KG1 (cell line): Measurements from ENCODE around the gene METTL4.
A peak's percentile ranks its signal among the peaks of the same experiment; 100 is the strongest.

Experiments
- DNase-seq: peaks from one replicate; lab custom pipeline; 2025; lab: John Stamatoyannopoulos, UW

METTL4 gene

GRCh38 chr18:2571200-2572170 lies at the start of gene METTL4, which contains the start of gene NDC80:
TSS of gene METTL4 (minus strand) at chr18:2571505. CDS start at chr18:2567216, 4,289 bp downstream.
TSS of gene NDC80 (plus strand) at chr18:2571557. CDS start at chr18:2572986, 1,429 bp downstream.
- peak; percentile 93 for DNase-seq

DNA sequence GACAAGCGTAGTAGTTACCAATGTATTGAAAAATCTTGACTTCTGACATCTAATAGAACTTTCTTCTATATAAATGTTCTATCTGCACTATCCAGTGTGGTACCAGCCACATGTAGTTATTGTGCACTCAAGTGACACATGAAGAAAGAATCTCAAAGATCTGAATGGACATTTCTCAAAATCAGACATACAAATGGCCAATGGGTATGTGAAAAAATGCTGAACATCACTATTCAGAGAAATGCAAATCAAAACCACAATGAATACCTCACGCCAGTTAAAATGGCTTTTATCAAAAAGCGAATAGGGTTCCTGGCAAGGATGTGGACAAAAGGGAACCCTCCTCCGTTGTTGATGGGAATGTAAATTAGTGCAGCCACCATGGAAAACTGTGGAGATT lies 46.7 kb upstream of the METTL4 start:
- no peak for DNase-seq

DNA sequence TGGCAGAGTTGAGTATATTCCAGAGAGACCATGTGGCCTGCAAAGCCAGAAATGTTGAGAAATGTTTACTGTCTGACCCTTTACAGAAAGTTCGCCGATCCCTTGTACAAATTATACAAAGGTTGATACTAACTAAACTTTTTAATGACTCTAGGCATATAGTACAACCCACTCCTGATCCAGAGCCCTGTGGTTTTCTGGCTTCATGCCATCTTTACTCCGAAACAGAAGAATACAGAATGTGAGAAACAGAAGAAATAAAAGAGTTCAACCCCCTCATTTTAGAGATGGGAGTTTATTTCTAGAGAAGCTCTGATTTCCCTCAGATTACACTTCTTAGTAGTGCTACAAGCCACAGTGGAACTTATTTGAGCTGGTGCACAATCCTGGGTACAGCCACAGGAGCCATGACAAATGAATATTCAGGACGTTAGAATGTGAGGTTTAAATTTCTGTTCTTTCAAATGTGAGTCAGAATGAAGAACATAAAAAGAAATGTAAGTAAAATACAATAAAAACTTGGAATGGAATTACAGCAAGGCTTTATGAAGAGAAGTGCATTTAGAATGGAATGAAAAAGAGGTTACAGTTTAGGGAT lies 46.2 kb upstream of the METTL4 start:
- no peak for DNase-seq

DNA sequence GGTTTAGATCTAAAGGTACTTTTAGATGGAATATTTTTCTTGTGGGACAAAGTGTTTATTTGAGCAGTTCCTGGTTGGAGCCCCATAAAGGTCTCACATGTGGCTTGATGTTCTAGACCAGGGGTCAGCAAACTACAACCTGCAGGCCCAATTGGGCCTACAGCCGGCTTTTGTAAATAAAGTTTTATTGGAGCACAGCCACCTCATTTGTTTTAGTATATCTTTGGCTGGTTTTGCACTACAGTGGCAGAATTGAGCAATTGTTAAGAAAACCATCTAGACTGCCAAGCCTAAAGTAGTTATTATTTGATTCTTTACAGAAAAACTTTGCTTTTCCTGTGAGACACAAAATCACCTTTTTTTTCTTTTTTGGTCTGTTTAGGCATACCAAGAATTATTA lies 41.7 kb upstream of the METTL4 start:
- no peak for DNase-seq

GRCh38 chr18:2610549-2610948 lies 39.2 kb upstream of the METTL4 start:
- DNase-seq, result no peak

DNA sequence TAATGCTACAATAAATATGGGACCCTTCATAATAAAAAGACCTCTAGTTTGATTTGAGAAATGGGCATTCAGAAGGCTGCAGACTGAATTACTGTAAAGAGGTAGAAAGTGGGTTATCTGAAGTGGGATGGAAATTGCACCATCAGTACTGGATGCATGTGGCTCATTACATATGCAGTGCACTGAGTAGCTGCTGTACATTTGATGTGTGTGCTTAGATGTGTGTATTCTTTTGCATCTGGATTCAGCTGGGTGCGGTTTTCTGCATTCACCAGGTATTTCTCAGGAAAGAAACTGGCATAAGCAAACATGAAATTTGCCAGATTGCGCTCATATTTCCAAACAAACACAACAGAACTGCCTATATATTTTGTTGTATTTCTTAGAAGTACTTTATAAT lies 38.3 kb upstream of the METTL4 start:
- no peak for DNase-seq

DNA sequence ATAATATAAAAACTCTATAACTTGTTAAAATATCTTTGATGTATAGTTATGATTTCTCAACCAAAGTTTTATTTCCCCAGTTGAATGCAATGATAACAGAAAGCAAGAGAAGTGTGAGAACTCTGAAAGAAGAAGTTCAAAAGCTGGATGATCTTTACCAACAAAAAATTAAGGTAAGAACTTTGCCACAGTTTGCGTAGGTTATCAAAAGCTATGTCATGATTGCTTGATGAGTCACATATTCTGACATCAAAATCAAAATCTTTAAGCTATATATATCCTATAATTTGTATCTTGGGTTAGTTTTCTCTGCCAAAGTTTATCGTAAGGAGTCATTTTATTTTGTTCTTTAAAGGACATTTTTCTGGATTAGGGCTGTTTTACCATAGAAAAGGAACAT lies 35.0 kb upstream of the METTL4 start:
- no peak for DNase-seq

- no peak for DNase-seq
Measured at GRCh38 chr18:2602844-2603243, 31.5 kb upstream of the METTL4 start.

DNA sequence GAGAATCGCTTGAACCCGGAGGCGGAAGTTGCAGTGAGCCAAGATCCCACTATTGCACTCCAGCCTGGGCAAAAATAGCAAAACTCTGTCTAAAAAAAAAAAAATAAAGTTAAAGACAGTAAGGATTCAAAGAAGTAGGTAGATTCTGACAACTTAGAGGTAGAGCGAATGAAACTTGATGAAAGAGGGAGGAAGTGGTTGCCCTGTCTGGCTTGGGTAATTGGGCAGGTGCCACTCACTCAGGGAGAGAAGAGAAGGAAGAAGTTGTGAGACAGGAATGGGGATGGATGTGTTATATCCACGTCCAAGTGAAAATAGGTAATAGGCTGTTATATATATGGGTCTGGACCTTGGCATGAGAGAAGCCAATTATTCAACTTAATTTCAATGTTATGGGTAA lies 26.3 kb upstream of the METTL4 start:
- DNase-seq, result no peak

DNA sequence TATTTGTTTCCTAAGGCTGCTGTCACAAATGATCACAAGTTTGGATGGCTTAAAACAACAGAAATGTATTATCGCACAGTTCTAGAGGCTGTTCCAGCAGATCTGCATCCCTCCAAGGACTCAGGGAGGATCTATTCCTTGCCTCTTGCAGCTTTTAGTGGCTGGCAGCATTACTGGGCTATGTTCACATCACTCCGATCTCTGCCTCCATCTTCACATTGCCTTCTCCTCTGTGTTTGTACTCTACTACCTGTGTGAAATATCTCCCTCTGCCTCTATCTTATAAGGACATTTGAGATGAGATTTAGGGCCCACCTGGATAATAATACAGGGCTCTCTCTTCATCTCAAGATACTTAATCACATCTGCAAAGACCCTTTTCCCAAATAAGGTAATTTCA lies 19.0 kb upstream of the METTL4 start:
- no peak for DNase-seq

DNA sequence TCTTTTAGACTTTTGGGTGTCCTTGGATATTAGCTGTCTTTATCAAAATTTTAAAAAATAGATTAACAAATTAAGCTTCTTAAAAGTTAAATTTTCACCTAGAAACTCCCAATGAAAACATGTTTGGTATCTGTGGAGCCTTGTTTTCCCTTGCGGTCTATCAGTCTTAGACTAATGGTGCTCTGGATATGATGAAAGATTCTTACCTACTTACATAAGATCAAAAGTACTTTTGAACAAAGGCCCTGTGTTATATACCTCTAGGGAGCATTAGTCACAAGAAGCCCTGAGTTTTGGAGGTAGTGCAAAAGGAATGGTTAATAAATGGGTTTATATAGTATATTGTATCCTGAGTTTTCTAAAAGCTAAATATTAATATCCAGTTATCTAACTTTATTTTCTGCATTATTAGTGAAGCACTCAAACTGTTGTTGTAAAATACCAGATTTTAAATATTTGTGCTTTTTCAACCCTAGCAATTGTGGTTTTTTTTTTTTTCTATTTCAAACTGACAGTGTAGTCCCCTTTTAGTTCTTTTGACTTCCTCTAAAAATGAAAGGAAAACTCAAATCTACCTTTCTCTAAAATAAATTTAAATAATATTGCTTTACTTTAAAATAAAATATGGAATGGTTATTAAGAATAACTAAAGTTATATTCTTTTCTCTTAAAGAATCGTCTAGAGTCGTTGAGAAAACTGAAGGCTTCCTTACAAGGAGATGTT lies 18.2 kb upstream of the METTL4 start:
- no peak for DNase-seq

- DNase-seq, result no peak
Measured at GRCh38 chr18:2588666-2589344, 17.5 kb upstream of the METTL4 start.

DNA sequence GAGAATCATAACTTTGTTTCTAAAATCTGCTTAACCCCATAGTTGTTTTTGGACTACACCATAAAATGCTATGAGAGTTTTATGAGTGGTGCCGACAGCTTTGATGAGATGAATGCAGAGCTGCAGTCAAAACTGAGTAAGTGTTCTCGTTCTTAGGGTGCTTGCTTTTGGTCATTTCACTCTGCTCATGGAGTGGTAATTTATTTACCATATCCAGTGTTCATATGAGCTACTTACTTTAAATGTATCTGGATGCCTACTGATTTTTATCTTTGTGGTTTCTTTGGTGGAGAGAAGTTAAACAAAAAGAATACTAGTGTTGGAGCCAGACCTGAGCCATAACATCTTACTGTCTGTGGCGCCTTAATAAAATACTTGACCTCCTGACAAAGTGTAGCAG lies 16.5 kb upstream of the METTL4 start:
- no peak for DNase-seq

GRCh38 chr18:2573408-2573807 lies 2.1 kb upstream of the METTL4 start:
- DNase-seq, result no peak

DNA sequence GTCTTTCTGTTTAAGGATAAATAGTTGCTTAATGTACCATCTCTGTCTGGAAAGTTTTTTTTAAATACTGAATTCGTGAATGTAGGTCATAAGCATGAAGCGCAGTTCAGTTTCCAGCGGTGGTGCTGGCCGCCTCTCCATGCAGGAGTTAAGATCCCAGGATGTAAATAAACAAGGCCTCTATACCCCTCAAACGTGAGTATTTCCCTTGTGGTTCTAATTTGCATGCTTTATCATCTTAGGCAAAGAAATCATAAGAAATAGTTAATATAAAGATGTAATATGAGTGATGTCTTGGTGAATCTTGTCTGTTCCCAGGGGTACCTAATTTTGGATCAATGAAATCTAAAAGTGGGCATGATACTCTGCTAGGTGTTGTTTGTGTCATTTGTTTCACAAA lies 1.6 kb upstream of the METTL4 start:
- no peak for DNase-seq

DNA sequence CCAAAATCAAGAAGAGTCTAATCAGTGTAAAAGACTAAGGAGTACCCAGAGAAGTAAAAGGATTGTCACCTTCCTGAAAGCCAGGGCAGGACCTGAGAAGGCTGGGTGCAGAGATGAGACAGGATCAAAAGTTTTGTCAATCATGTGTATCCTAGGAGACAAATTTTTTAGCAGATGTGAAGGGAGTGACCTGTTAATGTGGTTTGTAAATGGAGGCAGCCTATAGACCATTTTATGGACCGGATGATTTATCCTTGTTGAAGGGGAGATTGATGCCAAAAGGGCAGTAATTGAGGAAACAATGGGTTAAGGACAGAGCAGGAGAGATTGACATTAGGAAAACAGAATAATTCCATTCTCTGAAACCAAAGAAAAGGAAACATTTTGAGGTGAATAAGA lies 865 bp upstream of the METTL4 start:
- DNase-seq, result no peak

GRCh38 chr18:2570772-2571199 lies 519 bp downstream of the METTL4 start:
- DNase-seq, result peak; percentile 48

GRCh38 chr18:2569338-2570207 lies 1.7 kb downstream of the METTL4 start:
- DNase-seq, result no peak

- DNase-seq, result no peak
Measured at GRCh38 chr18:2568605-2569004, 2.7 kb downstream of the METTL4 start.

GRCh38 chr18:2568129-2568528 lies 3.2 kb downstream of the METTL4 start:
- DNase-seq, result no peak

DNA sequence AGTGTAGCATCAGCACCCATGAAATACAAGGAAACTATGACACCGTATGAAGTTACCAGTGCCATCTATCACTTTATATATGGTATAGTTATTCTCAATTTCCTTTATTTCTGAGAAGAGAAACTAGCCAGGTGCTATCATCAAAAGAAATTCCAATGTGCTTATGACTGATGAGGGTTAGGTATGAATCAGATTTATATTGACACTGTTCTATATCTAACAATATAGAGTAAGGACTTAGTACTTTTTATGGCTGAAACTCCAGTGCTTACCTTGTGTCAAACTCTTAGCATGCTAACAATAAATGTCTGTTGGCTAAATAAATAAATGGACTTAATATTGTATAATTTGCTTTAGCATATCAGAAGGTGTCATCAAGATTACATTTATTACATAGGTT lies 6.9 kb downstream of the METTL4 start:
- DNase-seq, result no peak
